CD1c-positive myeloid dendritic cell (primary cell): ENCODE measurements around the gene GRK5.

Experiments used
- DNase-seq: peaks from one replicate; pipeline ENCODE4 v3.0.0-alpha.2; 2016; ENCODE audit errors: extremely low spot score

Gene GRK5

GRCh38 chr10:119478811-119479341, 271.5 kb downstream of the GRK5 start:
- DNase-seq: no peak

DNA sequence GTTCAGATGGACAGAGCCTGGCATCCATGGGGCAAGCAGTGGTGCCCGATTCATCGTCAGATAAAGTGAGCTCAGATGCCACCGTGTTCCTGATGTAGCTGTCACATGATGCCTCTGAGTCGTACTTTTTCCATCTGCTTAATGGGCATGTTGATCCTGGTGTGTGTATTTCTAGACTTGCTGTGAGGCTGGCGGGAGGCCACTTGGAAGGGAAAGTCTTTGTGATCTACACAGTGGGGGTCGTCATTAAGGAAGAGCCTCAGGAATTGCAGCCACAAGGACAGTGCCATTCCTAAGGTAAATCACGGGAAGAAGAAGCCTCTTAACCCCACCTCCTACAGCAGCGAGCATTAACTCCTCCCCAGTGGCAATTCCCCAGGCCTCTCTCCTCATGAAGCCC, 272.2 kb downstream of the GRK5 start:
- DNase-seq: no peak

- no peak for DNase-seq
Observed at GRCh38 chr10:119480667-119481066, 273.3 kb downstream of the GRK5 start.

GRCh38 chr10:119481781-119482426, 274.5 kb downstream of the GRK5 start:
- DNase-seq: no peak

DNA sequence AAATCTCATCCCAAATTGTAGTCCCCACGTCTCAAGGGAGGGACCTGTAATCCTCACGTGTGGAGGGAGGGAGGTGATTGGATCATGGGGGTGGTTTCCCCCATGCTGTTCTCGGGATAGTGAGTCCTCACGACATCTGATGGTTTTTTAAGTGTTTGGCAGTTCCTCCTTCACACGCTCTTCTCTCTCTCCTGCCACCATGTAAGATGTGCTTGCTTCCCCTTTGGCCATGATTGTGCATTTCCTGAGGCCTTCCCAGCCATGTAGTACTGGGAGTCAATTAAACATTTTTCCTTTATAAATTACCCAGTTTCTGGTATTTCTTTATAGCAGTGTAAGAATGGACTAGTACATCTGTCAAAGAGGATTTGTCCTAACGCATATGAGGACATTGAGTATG, 275.6 kb downstream of the GRK5 start:
- peak; percentile 31 for DNase-seq

- no peak for DNase-seq
Observed at GRCh38 chr10:119483839-119484238, 276.5 kb downstream of the GRK5 start.

GRCh38 chr10:119488675-119489074, 281.3 kb downstream of the GRK5 start:
- DNase-seq: no peak

GRCh38 chr10:119489991-119490326, 282.6 kb downstream of the GRK5 start:
- no peak for DNase-seq

- DNase-seq: no peak
Observed at GRCh38 chr10:119491966-119492757, 284.8 kb downstream of the GRK5 start.

GRCh38 chr10:119493155-119493554, 285.8 kb downstream of the GRK5 start:
- no peak for DNase-seq

- no peak for DNase-seq
Observed at GRCh38 chr10:119494236-119495020, 287.1 kb downstream of the GRK5 start.

- DNase-seq: no peak
Observed at GRCh38 chr10:119495021-119495505, 287.7 kb downstream of the GRK5 start.

DNA sequence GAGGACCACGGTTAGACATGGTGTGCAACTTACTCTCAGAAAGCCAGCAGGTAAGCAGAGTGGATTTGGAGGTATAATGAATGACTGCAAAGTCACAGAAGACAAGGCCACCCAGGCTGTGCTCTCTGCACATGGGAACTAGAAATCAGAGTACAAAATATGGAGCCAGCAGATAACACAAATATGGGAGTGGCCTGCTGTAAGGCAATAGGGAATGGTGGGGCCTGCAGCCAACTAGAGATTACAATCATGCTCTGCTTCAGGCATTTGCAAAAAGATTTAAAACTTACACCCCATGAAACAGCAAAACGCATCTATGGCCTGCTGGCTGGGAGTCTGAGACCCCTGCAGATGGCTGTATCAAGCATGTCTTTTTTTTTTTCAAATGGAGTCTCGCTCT, 288.2 kb downstream of the GRK5 start:
- DNase-seq: no peak

DNA sequence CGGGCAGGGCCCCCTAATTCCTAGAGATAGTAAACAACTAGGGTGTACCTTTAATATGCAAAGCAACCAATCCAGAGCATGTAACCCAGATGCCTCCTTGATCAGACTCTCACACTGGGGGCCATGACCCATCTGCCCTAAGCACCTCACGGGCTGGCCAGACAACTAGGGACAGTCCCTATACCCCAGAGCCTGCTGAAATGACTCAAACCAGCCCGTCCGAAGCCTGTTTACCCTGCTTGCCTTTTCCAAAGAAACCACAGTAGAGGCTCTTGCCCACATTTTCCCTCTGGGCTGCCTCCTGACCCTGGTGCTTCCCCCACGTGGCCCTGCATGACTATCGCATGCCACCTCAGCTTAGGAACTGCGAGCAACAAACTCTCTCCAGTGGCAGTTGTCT, 288.9 kb downstream of the GRK5 start:
- no peak for DNase-seq

DNA sequence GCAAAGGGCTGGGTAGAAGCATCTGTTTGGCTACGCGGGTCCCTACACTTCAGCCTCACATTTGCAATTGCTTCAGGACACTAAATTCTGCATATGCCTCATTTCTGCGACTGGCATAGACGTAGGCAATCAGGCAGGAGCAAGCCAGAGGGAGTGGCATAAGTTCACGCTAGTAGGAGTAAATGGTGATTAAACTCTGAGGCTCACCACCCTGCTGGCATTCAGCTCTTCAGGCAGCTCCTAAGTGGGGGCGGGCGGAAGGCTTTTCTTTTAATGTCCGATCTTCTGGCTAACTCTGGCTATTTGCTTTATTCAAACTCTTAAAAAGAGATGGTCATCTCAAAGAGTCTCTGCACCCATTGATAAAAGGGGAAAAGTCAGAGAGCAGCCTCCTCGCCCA, 289.9 kb downstream of the GRK5 start:
- DNase-seq: no peak

DNA sequence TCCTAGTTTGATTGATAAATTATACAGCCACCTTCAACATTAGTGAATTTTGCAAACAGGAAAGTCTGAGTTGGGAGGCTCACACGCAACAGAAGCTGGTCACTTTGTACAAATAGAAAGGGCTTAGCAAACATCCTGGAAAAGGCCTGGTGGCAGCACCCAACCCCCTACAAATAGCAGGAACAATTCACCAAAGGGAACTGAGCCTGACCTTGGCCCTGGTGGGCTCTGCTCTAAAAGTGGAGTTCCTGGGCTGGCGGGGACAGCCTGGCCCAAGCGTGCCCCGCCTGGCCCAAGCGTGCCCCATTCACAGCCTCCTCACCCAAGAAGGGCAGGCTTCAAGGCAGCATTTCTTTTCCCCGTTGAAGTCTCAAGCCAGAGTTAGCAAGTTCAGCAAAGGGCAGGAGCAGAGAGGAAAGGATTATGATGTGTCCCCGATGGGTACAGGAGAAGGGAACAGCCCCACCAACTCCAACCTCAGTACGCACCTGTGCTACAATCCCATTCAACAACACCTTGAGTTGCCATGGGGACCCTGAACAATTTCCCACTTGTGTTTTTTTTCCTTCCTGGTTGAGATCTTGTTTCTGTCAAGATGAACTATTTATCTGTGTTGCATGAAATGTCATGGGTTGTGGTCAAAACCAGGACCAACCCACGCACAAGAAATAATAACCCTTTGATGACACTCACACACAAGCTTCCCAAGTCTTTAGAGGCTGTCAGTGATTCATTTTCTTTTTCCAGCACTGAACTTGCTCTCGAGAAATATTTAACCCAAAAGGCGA, 291.7 kb downstream of the GRK5 start:
- DNase-seq: no peak

DNA sequence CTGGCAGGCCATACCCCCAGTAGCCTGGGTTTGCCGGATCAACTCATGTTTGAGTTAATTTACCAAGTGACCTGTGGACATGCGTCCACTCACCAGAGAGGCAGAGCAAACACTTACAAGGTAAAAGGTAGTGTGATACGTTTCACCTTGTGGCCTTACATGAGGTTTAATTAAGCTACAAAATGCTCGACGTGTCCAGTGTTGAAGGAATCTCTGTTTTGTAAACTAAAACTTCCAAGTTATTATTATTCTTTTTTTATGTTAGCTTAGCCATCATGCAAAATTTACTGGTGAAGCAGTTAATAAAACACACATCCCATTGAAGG, 292.3 kb downstream of the GRK5 start:
- no peak for DNase-seq

DNA sequence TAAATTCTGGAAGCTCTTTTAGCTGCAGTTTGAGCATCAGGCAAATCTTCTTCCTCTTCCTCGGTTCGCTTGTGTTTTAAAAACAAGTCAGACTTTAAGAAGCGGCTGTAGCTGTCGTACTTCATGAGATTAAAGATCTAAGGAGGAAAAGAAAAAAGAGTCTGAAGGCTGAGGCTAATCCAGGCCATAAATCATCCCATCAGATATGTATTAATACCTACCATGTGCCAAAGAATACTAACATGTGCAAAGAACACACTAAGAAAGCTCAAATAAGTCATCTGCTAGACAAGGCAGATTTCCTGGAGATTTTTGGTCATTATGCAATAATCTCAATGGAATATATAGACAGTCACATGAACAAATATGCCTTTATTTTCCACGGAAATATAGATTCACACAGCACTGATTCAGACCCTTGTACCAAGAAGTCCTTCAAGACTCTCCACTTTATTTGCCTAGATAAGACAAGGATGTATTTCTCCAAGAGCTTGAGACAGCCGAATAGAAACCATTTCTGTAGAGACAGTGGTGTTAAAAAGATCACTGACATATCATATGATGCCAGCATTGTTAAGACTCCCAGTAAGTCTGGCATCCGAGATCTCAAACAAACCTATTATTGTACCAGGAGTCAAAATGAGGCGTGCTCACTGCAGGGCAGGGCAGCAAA, 292.9 kb downstream of the GRK5 start:
- no peak for DNase-seq

- no peak for DNase-seq
Observed at GRCh38 chr10:119500821-119501220, 293.4 kb downstream of the GRK5 start.

DNA sequence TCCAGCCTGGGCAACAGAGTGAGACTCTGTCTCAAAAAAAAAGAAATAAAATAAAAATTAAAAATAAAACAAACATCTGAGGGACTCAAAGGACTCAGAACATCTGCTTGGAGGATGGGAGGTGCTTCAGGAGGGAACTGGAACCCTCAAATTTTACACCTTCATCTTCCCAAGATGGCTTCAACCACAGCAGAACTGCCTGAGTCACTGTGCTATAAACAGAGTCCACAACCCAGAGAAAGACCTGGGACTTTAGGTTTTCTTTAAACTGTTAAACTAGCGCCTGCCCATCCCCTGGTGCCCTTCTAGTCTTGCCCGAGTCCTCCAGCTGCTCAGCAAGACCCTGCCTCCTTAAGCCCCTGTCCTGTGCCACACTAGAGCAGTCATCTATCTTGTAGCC, 294.3 kb downstream of the GRK5 start:
- no peak for DNase-seq

DNA sequence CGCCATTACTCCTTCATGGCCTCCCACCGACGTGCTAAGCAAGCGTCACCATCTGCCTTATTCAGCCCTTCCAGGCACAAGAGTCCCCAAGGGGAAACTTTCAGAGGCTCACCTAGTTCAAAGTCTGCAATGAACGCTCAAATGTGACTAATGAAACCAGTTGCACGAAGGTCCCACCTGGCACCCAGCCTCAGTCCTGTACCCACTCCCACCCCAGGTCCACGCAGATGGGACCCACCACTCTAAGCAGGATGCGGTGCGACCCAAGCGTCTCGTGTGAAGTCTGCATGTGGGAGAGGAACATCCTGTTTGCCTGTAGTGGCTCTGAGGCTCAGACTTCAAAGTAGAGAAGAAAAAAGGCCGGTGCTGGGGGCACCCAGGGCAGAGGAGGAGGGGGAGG, 294.8 kb downstream of the GRK5 start:
- DNase-seq: peak; percentile 15
